ENCODE results near the gene POLR1H.

The POLR1H gene

GRCh38 chr6:30097902-30098768, 37.1 kb downstream of the POLR1H start:
- DNase-seq: no peak

GRCh38 chr6:30100154-30100553, 39.1 kb downstream of the POLR1H start:
- DNase-seq: no peak

- peak; percentile 37 for DNase-seq
Observed at GRCh38 chr6:30100585-30101443, 39.7 kb downstream of the POLR1H start.

- peak; percentile 88 for DNase-seq
Observed at GRCh38 chr6:30101444-30102413, 40.7 kb downstream of the POLR1H start.

- DNase-seq: peak; percentile 43
Observed at GRCh38 chr6:30102414-30102969, 41.4 kb downstream of the POLR1H start.

GRCh38 chr6:30102970-30103871, 42.2 kb downstream of the POLR1H start:
- DNase-seq: peak; percentile 96

GRCh38 chr6:30103872-30104179, 42.8 kb downstream of the POLR1H start:
- DNase-seq: no peak

- no peak for DNase-seq
Observed at GRCh38 chr6:30104661-30105060, 43.6 kb downstream of the POLR1H start.

- no peak for DNase-seq
Observed at GRCh38 chr6:30111266-30111856, 50.3 kb downstream of the POLR1H start.

- no peak for DNase-seq
Observed at GRCh38 chr6:30112402-30112994, 51.4 kb downstream of the POLR1H start.

GRCh38 chr6:30113003-30113759, 52.1 kb downstream of the POLR1H start, which contains the start of gene TRIM31:
Gene TRIM31, minus strand, starts transcription at chr6:30113090. Its CDS starts 285 bp downstream, at chr6:30112805.
- no peak for DNase-seq

GRCh38 chr6:30113841-30114240, 52.8 kb downstream of the POLR1H start:
- DNase-seq: no peak

Data from eye (tissue), 1 donor.